Thyroid gland (tissue), 4 donors: ENCODE results near the gene PCDHB16. TPM values are rescaled to one million over a fixed set of nuclear protein-coding genes. Genes with fewer than 3 reads are reported as not detected.
"Not testable (repeated sequence)": the region's sequence is repeated elsewhere in the genome, so short reads cannot be mapped to it uniquely, and the experiment has no call there.

Experiments
- DNase-seq, 2 donors: peaks; one replicate each; pipeline ENCODE4 v3.0.0-alpha.2; 2019
- H3K27ac ChIP-seq, 3 donors: fragments of 200-600 bp; sonication (generic); 1 replicate in 2 of 3; 2 replicates in 1 of 3; pipeline ENCODE4 v1.5.1; 2016 to 2019; ENCODE audit warnings: mild to moderate bottlenecking in 1 of 3, moderate library complexity in 1 of 3
- H3K27me3 ChIP-seq: fragments of 200-600 bp; sonication (generic); one replicate; pipeline ENCODE4 v1.5.1; 2019
- H3K36me3 ChIP-seq, 2 donors: fragments of 200-600 bp; sonication (generic); one replicate each; pipeline ENCODE4 v1.5.1; 2016 to 2019
- H3K4me1 ChIP-seq, 2 donors: fragments of 200-600 bp; sonication (generic); one replicate each; pipeline ENCODE4 v1.5.1; 2017 to 2019
- H3K4me3 ChIP-seq, 3 donors: fragments of 200-600 bp; sonication (generic); replicated peaks in 1 of 3; 1 replicate in 2 of 3; 2 replicates in 1 of 3; pipeline ENCODE4 v1.5.1; 2016; ENCODE audit warnings: mild to moderate bottlenecking in 1 of 3
- H3K9me3 ChIP-seq: fragments of 200-600 bp; sonication (generic); one replicate; pipeline ENCODE4 v1.5.1; 2017
- CTCF ChIP-seq, 6 experiments: fragments of 200-600 bp in 3 of 6; fragments of 450-650 bp in 3 of 6; sonication (generic) in 3 of 6; IDR thresholded peaks; one replicate each; pipeline ENCODE4 v1.5.1; 2016 to 2019; ENCODE audit warnings: antibody characterized with exemption in 6 of 6, mild to moderate bottlenecking in 2 of 6, inconsistent platforms in 1 of 6, moderate library complexity in 1 of 6
- POLR2A ChIP-seq, 2 donors: fragments of 450-650 bp; IDR thresholded peaks; one replicate each; pipeline ENCODE4 v1.6.1; 2017; ENCODE audit warnings: antibody characterized with exemption in 2 of 2, mild to moderate bottlenecking in 2 of 2, moderate library complexity in 1 of 2
- WGBS, 2 donors: methylation state at CpG; one replicate each; pipeline ENCODE4 v1.1.5; 2017; 5-methylcytosine and 5-hydroxymethylcytosine counted together
- intact Hi-C: fragments of 100-400 bp; cut with DNase I; formaldehyde crosslinking; loops from one replicate; pipeline ENCODE4 v1.15.1; 2023
- total RNA-seq, 4 donors: library from RNA; depleted of rRNA; stranded (reverse); fragments of >200 nt; gene quantifications; one replicate each; pipeline ENCODE4 v1.2.3, GENCODE V29; 2016

The PCDHB16 gene
- total RNA-seq, 4 donors from 2014 or later: 3.5 to 4.8 (median 4.1) TPM

- Histone ChIP-seq H3K9me3 (no peaks in the 10 kb centered on the region), H3K27ac (no peak overlapping the region), H3K27me3 (no peaks in the 10 kb centered on the region), H3K4me1 (no peaks in the 10 kb centered on the region), H3K4me3 (no peak overlapping the region), H3K36me3 (no peaks in the 10 kb centered on the region)
- DNase-seq: no peak
- TF ChIP-seq POLR2A (IDR thresholded peaks at IDR 0.05) (no peak), CTCF (IDR thresholded peaks at IDR 0.05) (no peak)
- intact Hi-C loops: no loop called here
- WGBS, 2 donors: 34 to 61% methylated on average over 19 to 33 of the region's 33 CpGs
Measured at GRCh38 chr5:141150224-141150992, 31.8 kb upstream of the PCDHB16 start.

- H3K4me3 ChIP-seq: no peak overlapping the region
- H3K27ac ChIP-seq: no peak overlapping the region
- no peaks in the 10 kb centered on the region for H3K4me1 ChIP-seq
- H3K36me3 ChIP-seq: no peaks in the 10 kb centered on the region
- H3K9me3 ChIP-seq: no peaks in the 10 kb centered on the region
- DNase-seq: no peak
- WGBS, 2 donors: 24 to 74% methylated on average over 13 of the region's 13 CpGs
- intact Hi-C loops: no loop called here
- H3K27me3 ChIP-seq: no peaks in the 10 kb centered on the region
- TF ChIP-seq CTCF (IDR thresholded peaks at IDR 0.05): no peak
- TF ChIP-seq POLR2A (IDR thresholded peaks at IDR 0.05): no peak
Measured at GRCh38 chr5:141150993-141151325, 31.2 kb upstream of the PCDHB16 start.

GRCh38 chr5:141151632-141152031, 30.6 kb upstream of the PCDHB16 start:
- H3K4me1 ChIP-seq, intact Hi-C loops, DNase-seq, H3K4me3 ChIP-seq, H3K27me3 ChIP-seq, H3K36me3 ChIP-seq, H3K27ac ChIP-seq, H3K9me3 ChIP-seq: not testable (repeated sequence)
- 15 to 59% methylated on average over 6 to 19 of the region's 41 CpGs for WGBS, 2 donors

GRCh38 chr5:141152096-141152495, 30.1 kb upstream of the PCDHB16 start:
- 26 to 59% methylated on average over 20 to 23 of the region's 36 CpGs for WGBS, 2 donors
- intact Hi-C loops, DNase-seq, H3K4me1 ChIP-seq, H3K4me3 ChIP-seq, H3K36me3 ChIP-seq, H3K9me3 ChIP-seq, H3K27me3 ChIP-seq, H3K27ac ChIP-seq: not testable (repeated sequence)

- Histone ChIP-seq H3K9me3 (no peaks in the 10 kb centered on the region), H3K27ac (no peak overlapping the region), H3K36me3 (no peaks in the 10 kb centered on the region), H3K4me1 (no peaks in the 10 kb centered on the region), H3K27me3 (no peaks in the 10 kb centered on the region), H3K4me3 (no peak overlapping the region)
- intact Hi-C loops: no loop called here
- 23 to 55% methylated on average over 21 of the region's 21 CpGs for WGBS, 2 donors
- no peak for TF ChIP-seq CTCF (IDR thresholded peaks at IDR 0.05)
- TF ChIP-seq POLR2A (IDR thresholded peaks at IDR 0.05): no peak
- DNase-seq: no peak
Measured at GRCh38 chr5:141155540-141156374, 26.4 kb upstream of the PCDHB16 start.

GRCh38 chr5:141157356-141157755, 24.8 kb upstream of the PCDHB16 start:
- 21 to 28% methylated on average over 11 to 12 of the region's 38 CpGs for WGBS, 2 donors
- H3K27me3 ChIP-seq, H3K9me3 ChIP-seq, DNase-seq, H3K36me3 ChIP-seq, H3K27ac ChIP-seq, intact Hi-C loops, H3K4me3 ChIP-seq, H3K4me1 ChIP-seq: not testable (repeated sequence)

- H3K27me3 ChIP-seq, H3K27ac ChIP-seq, intact Hi-C loops, H3K9me3 ChIP-seq, DNase-seq, H3K36me3 ChIP-seq, H3K4me1 ChIP-seq, H3K4me3 ChIP-seq: not testable (repeated sequence)
- WGBS, 2 donors: 39 to 53% methylated on average over 5 to 7 of the region's 28 CpGs
Measured at GRCh38 chr5:141157901-141158300, 24.3 kb upstream of the PCDHB16 start.
